SU-DHL-6 (cell line): ENCODE results near the gene SACS.

Source experiments
- H2AFZ ChIP-seq: fragments of 200-600 bp; sonication (generic); 2 replicates; pipeline ENCODE4 v1.6.1; 2014; ENCODE audit warnings: low read depth, mild to moderate bottlenecking, moderate library complexity, mixed read lengths, antibody characterized with exemption, low read length; ENCODE audit not compliant: severe bottlenecking
- H3F3A ChIP-seq: fragments of 200-600 bp; shearing (Covaris generic); 2 replicates; pipeline ENCODE4 v1.6.0; 2016; ENCODE audit warnings: antibody characterized with exemption, mild to moderate bottlenecking; ENCODE audit not compliant: insufficient read depth
- H3K27ac ChIP-seq: fragments of 200-600 bp; sonication (generic); 2 replicates; pipeline ENCODE4 v1.5.1; 2016; ENCODE audit warnings: low read depth, mild to moderate bottlenecking, low read length, moderate library complexity, mixed read lengths
- H3K27me3 ChIP-seq: fragments of 200-600 bp; sonication (generic), shearing (Covaris generic); 2 replicates; pipeline ENCODE4 v1.6.0; 2014; ENCODE audit warnings: mild to moderate bottlenecking, low read length
- H3K36me3 ChIP-seq: fragments of 200-600 bp; sonication (generic); 2 replicates; pipeline ENCODE4 v1.6.1; 2014; ENCODE audit warnings: mild to moderate bottlenecking, low read length, mixed read lengths
- H3K4me2 ChIP-seq: fragments of 300-600, 200-600 bp; shearing (Covaris generic), sonication (generic); 2 replicates; pipeline ENCODE4 v1.6.0; 2014; ENCODE audit warnings: low read length, low read depth, mild to moderate bottlenecking; ENCODE audit not compliant: poor library complexity, severe bottlenecking
- H3K4me3 ChIP-seq: fragments of 200-600 bp; sonication (generic); 2 replicates; pipeline ENCODE4 v1.5.1; 2014; ENCODE audit warnings: antibody characterized with exemption, low read length, mild to moderate bottlenecking, mixed read lengths; ENCODE audit not compliant: insufficient read depth, poor library complexity, severe bottlenecking
- H3K79me2 ChIP-seq: fragments of 200-600 bp; sonication (generic); 2 replicates; pipeline ENCODE4 v1.6.1; 2014; ENCODE audit warnings: mild to moderate bottlenecking, low read length, moderate library complexity; ENCODE audit not compliant: insufficient read depth
- H3K9ac ChIP-seq: fragments of 200-600 bp; sonication (generic); 2 replicates; pipeline ENCODE4 v1.7.0; 2014; ENCODE audit warnings: mild to moderate bottlenecking, low read length
- H3K9me2 ChIP-seq: fragments of 200-600 bp; sonication (generic); replicated peaks from 2 replicates; pipeline ENCODE4 v1.6.1; 2014; ENCODE audit warnings: low read length; ENCODE audit not compliant: insufficient read depth
- H3K9me3 ChIP-seq: fragments of 200-600 bp; sonication (generic); 2 replicates; pipeline ENCODE4 v1.6.1; 2014; ENCODE audit warnings: low read length, mixed read lengths; ENCODE audit not compliant: insufficient read depth
- H4K20me1 ChIP-seq: fragments of 200-600 bp; sonication (generic); 2 replicates; pipeline ENCODE4 v1.6.1; 2014; ENCODE audit warnings: low read depth, mild to moderate bottlenecking, antibody characterized with exemption, low read length, moderate library complexity, mixed read lengths
- EZH2phosphoT487 ChIP-seq: fragments of 200-600 bp; sonication (generic), shearing (Covaris generic); conservative IDR thresholded peaks from 2 replicates; pipeline ENCODE4 v1.6.1; 2018; ENCODE audit warnings: mild to moderate bottlenecking, antibody characterized with exemption, low read length, moderate library complexity, mixed read lengths
- TF ChIP-seq, protein P1 (sequence below): fragments of 200-600 bp; sonication (generic); IDR thresholded peaks from one replicate; pipeline ENCODE4 v1.5.1; 2017; ENCODE audit warnings: antibody characterized with exemption, mild to moderate bottlenecking, low read length, moderate library complexity; ENCODE audit not compliant: insufficient read depth, poor library complexity, severe bottlenecking

SACS gene

GRCh38 chr13:23434491-23434890 lies 989 bp upstream of the SACS start:
- Histone ChIP-seq H3K27ac (no peak overlapping the region), H3K9me3 (no peaks in the 10 kb centered on the region), H4K20me1 (no peaks in the 10 kb centered on the region), H3K4me3 (no peak overlapping the region), H2AFZ (no peak overlapping the region), H3K79me2 (no peaks in the 10 kb centered on the region), H3F3A (no peaks in the 10 kb centered on the region), H3K4me2 (no peak overlapping the region), H3K9ac (no peak overlapping the region), H3K36me3 (no peaks in the 10 kb centered on the region), H3K9me2 (no peaks in the 10 kb centered on the region), H3K27me3 (no peaks in the 10 kb centered on the region)
- TF ChIP-seq, protein P1, sequence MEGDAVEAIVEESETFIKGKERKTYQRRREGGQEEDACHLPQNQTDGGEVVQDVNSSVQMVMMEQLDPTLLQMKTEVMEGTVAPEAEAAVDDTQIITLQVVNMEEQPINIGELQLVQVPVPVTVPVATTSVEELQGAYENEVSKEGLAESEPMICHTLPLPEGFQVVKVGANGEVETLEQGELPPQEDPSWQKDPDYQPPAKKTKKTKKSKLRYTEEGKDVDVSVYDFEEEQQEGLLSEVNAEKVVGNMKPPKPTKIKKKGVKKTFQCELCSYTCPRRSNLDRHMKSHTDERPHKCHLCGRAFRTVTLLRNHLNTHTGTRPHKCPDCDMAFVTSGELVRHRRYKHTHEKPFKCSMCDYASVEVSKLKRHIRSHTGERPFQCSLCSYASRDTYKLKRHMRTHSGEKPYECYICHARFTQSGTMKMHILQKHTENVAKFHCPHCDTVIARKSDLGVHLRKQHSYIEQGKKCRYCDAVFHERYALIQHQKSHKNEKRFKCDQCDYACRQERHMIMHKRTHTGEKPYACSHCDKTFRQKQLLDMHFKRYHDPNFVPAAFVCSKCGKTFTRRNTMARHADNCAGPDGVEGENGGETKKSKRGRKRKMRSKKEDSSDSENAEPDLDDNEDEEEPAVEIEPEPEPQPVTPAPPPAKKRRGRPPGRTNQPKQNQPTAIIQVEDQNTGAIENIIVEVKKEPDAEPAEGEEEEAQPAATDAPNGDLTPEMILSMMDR, result no peak
- no peak for TF ChIP-seq EZH2phosphoT487

DNA sequence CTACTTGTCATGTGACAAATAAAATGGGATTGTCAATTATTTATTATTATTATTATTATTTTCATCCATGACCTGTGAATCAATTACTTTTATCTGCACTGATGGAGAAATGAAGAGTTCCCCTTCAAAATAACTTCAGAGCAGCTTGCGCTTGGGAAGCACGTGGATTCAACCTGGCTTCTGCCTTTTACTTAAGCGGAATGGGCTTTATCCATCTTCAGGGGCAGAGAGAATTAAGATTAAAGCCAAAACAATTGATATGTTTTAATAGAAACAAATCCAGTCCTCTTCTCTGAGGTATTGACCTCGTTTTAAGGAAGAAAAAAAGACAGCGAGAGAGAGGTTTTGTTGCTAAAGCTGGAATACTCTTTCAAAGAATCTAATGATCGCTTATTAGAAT lies 876 bp downstream of the SACS start:
- Histone ChIP-seq H3K4me3 (no peak overlapping the region), H3K27me3 (no peaks in the 10 kb centered on the region), H3K9ac (no peak overlapping the region), H2AFZ (no peak overlapping the region), H3K36me3 (no peaks in the 10 kb centered on the region), H3K9me2 (no peaks in the 10 kb centered on the region), H3K27ac (no peak overlapping the region), H3K79me2 (no peaks in the 10 kb centered on the region), H3K9me3 (no peaks in the 10 kb centered on the region), H3F3A (no peaks in the 10 kb centered on the region), H3K4me2 (no peak overlapping the region), H4K20me1 (no peaks in the 10 kb centered on the region)
- no peak for TF ChIP-seq EZH2phosphoT487
- TF ChIP-seq, protein P1, result no peak

- Histone ChIP-seq H3K9me2 (no peaks in the 10 kb centered on the region), H2AFZ (no peak overlapping the region), H3K36me3 (no peaks in the 10 kb centered on the region), H3F3A (no peaks in the 10 kb centered on the region), H3K4me3 (no peak overlapping the region), H3K79me2 (no peaks in the 10 kb centered on the region), H3K9me3 (no peaks in the 10 kb centered on the region), H3K27me3 (no peaks in the 10 kb centered on the region), H3K27ac (no peak overlapping the region), H4K20me1 (no peaks in the 10 kb centered on the region), H3K9ac (no peak overlapping the region), H3K4me2 (no peak overlapping the region)
- TF ChIP-seq EZH2phosphoT487, result no peak
Measured at GRCh38 chr13:23430664-23431063, 2.8 kb downstream of the SACS start.

DNA sequence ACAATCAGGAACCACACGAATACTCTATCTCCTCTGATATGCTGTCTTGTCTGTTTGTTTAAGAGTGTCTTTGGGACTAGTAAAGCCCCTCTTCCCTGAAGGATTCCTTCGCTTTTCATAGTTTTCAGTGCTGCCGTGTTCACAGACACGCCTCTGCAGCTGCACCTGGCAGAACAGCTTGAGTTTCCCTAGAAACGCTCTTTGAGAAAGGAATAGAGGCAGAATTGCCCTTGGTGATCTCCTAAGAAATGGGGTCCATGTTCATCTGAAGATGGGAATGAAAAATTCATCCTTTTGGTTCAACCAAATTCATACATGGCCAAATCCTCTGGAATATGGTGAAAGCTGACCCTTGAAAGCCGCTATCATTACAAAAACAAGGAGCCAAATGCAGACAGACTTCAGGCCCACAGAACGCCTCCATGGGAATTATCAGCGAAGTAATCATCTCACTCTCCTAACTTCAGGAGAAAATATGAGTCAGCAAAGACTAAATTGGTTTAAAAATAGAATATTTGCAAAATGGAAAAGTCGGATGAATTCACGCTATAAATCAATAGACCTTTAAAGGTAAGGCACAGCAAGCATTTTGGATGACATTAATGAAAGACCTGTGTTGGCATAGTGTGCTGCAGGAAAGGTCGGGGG lies 5.5 kb downstream of the SACS start:
- no peak overlapping the region for H3K27ac ChIP-seq
- no peaks in the 10 kb centered on the region for H3K27me3 ChIP-seq
- no peaks in the 10 kb centered on the region for H3K9me2 ChIP-seq
- no peak overlapping the region for H2AFZ ChIP-seq
- H3F3A ChIP-seq, result no peaks in the 10 kb centered on the region
- H3K36me3 ChIP-seq, result no peaks in the 10 kb centered on the region
- H3K4me3 ChIP-seq, result no peak overlapping the region
- H3K79me2 ChIP-seq, result no peaks in the 10 kb centered on the region
- no peak overlapping the region for H3K9ac ChIP-seq
- no peak overlapping the region for H3K4me2 ChIP-seq
- no peak for TF ChIP-seq EZH2phosphoT487
- TF ChIP-seq, protein P1, result no peak
- no peaks in the 10 kb centered on the region for H4K20me1 ChIP-seq
- H3K9me3 ChIP-seq, result no peaks in the 10 kb centered on the region
